Measurements from ENCODE around the gene DPPA5.
A peak's percentile ranks its signal among the peaks of the same experiment; 100 is the strongest.
"Not testable (repeated sequence)": the region's sequence is repeated elsewhere in the genome, so short reads cannot be mapped to it uniquely, and the experiment has no call there.

Gene DPPA5

GRCh38 chr6:73363537-73363875 lies 9.4 kb upstream of the DPPA5 start:
- DNase-seq, result no peak

DNA sequence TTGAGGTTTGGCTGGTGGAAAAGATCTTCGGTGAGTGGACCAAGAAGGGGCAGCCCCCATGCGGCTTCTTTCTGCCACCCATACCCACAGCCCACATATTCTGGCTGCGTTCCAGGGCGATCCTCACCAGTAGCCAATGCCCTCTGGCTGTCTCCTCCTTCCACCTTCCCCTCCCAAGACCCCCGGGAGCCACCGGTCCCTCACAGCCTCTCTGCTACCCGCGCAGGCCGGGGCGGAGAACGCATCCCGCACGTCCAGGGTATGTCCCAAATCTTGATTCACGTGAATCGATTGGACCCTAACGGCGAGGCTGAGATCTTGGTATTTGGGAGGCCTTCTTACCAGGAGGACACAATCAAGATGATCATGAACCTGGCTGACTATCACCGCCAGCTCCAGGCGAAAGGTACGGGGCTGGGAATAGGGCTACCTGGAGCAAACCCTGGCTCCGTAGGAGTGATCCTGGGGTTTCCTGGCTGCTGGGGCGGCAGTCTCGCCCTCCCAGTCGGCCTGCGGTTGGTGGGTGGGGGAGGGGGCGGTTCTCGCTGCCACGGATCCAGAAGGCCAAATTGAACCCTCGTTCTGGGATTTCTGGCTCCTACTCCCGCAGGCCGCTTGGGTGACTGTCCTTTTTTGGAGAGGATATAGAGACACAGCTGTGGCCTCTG lies 8.9 kb upstream of the DPPA5 start:
- no peak for DNase-seq

DNA sequence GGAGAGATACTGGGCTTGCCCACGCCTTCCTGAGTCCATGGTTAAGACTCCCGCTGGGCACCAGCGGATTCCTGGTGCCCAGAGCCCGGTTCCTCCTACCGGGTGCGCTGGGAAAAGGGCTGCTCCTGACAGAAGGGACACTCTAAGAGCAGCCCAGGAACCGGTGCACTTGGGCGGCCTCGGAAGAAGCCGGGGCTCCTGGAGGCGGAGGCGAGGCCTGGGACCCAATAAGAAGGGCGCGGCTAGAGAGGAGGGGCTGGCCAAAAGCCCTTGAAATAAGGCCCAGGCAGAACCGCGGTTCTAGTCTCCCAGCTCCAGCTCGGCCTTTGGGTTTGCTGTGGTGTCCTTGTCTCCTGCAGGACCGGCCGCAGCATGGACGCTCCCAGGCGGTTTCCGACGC lies 8.3 kb upstream of the DPPA5 start, which contains the start of gene KHDC3L:
Gene KHDC3L (plus strand): TSS at position 301 of the 400 bp plus-strand sequence. CDS start 72 bp downstream, at position 373.
- no peak for DNase-seq

DNA sequence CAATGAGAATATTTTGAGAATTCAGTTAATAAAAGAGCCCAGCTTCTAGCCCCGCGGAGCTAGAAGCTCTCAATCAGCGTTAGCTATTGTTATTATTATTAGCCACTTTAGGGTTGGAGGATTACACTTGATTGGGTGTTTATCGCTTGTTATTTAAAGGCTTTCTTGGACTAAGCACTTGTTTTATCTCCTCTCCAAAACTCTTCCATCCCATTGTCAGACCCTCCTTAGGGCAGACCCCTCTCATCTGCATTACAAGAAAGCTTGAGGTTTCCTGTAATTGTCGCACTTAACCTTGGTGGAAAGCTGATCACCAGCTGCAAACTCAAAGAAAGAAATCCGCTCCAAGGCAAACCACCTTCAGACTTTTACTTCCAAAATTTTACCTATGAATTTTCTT lies 4.8 kb downstream of the DPPA5 start:
- no peak for DNase-seq

DNA sequence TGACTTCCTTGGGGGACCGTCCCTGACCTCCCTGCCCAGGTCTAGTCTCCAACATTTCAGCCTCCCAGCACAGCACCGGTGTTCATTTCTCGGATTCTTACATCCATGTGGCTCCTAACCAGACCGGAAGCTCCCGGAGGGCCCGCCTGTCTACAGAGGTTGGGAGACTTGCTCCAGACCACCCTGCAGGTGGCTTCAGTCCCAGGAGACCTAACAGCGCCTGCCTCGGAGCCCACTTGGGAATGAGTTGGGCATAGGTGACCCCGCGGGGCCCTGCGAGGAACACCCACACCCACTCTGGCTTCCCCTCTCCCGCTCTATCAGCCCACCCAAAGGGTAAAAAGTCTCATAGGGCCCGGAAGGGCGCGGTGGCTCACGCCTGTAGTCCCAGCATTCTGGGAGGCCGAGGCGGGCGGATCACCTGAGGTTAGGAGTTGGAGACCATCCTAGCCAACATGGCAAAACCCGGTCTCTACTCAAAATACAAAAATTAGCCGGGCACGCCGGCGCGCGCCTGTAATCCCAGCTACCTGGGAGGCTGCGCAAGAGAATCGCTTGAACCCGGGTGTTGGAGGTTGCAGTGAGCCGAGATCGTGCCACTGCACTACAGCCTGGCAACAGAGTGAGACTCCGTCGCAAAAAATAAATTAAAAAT lies 5.4 kb downstream of the DPPA5 start:
- no peak for DNase-seq

- DNase-seq, result no peak
These were observed 10.9 kb downstream of the DPPA5 start for GRCh38 chr6:73343164-73343563.

DNA sequence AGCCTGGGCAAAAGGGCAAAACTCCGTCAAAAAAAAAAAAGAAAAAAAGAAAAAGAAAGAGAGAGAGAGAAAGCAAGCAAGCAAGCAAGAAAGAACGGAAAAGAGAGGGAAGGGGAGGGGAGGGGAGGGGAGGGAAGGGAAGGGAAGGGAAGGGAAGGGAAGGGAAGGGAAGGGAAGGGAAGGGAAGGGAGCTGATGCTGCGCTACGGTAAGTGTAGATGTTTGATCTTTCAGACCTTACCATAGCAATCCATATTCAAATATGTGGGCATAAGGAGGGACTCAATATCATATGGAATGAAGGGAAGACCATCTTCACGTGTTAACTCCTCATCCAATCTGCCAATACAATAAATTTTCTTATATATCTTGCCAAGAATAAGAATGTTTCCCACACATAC lies 11.9 kb downstream of the DPPA5 start:
- DNase-seq, result no peak

GRCh38 chr6:73341335-73341734 lies 12.7 kb downstream of the DPPA5 start:
- no peak for DNase-seq

DNA sequence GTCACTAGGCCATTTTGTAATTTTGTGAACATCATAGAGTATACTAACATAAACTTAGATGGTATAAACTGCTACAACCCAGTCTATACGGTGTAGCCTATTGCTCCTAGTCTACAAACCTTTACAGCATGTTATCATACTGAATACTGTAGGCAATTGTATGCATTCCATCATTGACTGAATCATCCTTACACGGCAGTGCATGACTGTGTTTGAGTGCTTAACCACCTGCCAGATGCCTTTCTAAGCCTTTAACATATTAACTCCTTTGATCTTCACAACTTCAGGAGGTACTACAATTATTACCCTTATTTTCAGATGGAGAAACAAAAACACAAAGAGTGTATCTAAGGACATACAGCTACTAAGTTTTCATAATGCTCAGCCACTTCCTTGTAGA lies 14.0 kb downstream of the DPPA5 start:
- DNase-seq, result no peak

- no peak for DNase-seq
These were observed 14.7 kb downstream of the DPPA5 start for GRCh38 chr6:73339340-73339739.

GRCh38 chr6:73329201-73329600 lies 24.9 kb downstream of the DPPA5 start:
- no peak for DNase-seq

DNA sequence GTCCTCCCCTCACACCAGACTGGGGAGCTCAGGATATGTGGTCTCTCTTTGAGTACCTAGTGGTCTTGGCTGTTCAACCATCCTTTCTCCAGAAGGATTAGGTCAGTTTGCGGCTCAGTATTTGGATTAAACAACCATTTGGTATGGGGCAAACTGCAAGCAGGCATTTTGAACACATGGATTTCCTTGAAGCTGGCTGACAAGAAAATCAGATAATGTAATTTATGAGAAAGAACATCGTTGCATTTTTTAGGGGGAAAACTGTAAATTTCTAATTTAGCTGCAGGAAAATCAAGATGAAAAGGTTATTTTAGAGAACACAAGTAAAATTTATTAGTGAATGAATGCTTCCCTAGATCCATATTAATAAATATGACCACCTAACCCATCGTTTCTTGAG lies 25.3 kb downstream of the DPPA5 start:
- no peak for DNase-seq

DNA sequence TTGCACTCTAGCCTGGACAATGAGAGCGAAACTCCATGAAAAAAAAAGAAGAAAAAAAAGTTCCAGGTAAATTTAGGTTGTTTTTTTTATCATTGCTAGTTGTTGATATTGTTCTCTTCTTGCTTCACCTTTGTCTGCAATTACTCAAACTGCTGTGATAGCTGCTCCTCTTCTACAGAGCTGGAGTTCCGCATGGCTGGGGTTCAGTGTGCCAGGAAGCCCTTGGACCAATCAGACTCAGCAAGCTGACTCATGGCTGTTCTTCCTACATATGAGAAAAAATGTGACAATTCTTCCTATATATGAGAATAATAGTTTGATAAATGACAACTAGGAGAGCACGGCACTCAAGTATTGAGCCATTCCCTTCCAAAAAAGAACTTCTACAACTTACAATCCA lies 28.4 kb downstream of the DPPA5 start:
- no peak for DNase-seq

DNA sequence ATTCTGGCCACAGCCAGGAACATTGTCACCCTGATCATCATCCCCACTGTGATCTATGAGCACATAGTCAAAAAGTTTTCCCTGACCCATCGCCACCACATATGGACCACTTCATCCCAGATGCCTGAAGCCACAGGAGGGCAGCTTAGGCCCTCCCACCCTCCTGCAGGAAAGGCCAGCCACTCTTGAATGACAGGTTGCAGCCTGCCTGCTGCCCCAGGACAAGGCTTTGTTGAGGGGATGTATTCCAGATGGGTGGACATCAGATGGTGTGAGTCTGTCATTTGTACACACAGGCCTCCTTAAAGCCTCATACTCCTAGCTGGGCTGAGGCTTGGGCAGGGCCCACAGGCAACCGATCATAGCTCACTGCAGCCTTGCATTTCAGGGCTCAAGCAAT lies 30.8 kb downstream of the DPPA5 start:
- DNase-seq, result no peak

GRCh38 chr6:73314577-73315492 lies 39.2 kb downstream of the DPPA5 start:
- no peak for DNase-seq

DNA sequence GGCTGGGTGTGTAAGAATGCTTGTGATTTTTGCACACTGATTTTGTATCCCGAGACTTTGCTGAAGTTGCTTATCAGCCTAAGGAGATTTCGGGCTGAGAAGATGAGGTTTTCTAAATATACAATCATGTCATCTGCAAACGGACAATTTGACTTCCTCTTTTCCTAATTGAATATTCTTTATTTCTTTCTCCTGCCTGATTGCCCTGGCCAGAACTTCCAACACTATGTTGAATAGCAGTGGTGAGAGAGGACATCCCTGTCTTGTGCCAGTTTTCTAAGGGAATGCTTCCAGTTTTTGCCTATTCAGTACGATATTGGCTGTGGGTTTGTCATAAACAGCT lies 43.6 kb downstream of the DPPA5 start:
- DNase-seq, result not testable (repeated sequence)

GRCh38 chr6:73309785-73310502 lies 44.1 kb downstream of the DPPA5 start:
- DNase-seq, result peak; percentile 79

DNA sequence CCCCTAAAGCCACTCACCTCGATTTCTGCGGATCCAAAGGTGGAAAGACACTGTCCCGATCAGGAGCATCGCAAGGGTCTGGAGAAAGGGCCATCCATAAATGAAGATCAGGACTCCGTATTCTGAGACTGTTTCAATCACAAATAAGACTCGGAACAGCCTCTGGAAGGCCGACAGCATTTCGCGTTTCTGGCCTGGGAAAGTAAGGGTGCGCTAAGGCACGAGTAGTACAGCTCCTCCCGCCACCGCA lies 44.6 kb downstream of the DPPA5 start:
- DNase-seq, result peak; percentile 70

DNA sequence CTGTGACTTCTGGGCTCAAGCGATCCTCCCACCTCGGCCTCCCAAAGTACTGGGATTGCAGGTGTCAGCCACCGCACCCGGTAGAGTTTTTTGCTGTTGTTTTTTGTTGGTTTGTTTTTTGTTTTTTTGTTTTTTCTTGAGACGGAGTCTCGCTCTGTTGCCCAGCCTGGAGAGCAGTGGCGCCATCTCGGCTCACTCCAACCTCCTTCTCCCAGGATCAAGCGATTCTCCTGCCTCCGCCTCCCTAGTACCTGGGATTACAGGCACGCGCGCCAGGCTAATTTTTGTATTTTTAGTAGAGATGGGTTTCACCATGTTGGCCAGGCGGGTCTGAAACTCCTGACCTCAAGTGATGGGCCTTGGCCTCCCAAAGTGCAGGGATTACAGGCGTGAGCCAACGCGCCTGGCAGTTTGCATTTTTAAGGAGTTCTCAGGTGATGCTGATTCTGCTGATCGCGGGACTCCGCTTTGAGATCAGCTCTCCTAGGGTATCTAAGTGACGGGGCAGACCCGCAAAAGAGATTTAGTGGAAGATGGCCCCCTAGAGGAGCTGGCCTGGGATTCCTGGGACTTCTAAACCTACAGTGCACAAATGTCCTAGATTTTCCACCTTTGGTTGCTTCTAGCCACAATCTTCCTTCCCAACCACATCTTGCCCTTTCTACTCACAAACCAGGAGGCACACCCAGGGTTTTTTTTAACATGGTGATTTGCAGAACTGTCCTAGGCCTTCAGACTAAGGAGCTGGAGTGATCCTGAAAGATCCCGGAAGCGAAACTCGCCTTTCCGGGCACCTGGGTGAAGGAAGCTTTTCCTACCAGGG lies 45.2 kb downstream of the DPPA5 start:
- DNase-seq, result peak; percentile 72

DNA sequence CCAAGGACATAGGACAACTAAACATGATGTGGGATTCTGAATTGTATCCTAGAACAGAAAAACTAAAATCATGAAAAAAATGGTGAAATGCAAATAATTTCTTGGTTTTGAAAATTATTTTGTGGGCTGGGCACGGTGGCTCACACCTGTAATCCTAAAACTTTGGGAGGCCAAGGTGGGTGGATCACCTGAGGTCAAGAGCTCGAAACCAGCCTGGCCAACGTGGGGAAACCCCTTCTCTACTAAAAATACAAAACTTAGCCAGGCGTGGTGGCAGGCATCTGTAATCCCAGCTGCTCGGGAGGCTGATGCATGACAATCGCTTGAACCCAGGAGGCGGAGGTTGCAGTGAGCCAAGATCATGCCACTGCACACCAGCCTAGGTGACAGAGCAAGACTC lies 50.3 kb downstream of the DPPA5 start:
- DNase-seq, result not testable (repeated sequence)

Measured in NCI-H526 treated with DMSO at 0.1 percent for 48 hours (cell line).